Activated CD4-positive, alpha-beta T cell treated with anti-CD3 and anti-CD28 coated beads, Interleukin-2, amount 10 ng/mL, durations not matched to agents 7 days and 5 days (primary cell): Measurements from ENCODE around the gene DHRS4L2. TPM values are rescaled to one million over a fixed set of nuclear protein-coding genes. Genes with fewer than 3 reads are reported as not detected.
A peak's percentile ranks its signal among the peaks of the same experiment; 100 is the strongest.
"Not testable (repeated sequence)": the region's sequence is repeated elsewhere in the genome, so short reads cannot be mapped to it uniquely, and the experiment has no call there.

Source experiments
- CTCF ChIA-PET: fragments of 350-600 bp; sonication (Branson Sonifier 250); formaldehyde crosslinking; loops from one replicate; lab custom pipeline; 2021; ENCODE audit warnings: antibody characterized with exemption; lab: Charles Lee
- POLR2A ChIA-PET: fragments of 350-600 bp; sonication (Branson Sonifier 250); formaldehyde crosslinking; loops from one replicate; lab custom pipeline; 2021; ENCODE audit warnings: antibody characterized with exemption; lab: Charles Lee
- DNase-seq: peaks from one replicate; pipeline ENCODE4 v3.0.0-alpha.2; 2020
- H3K27ac Mint-ChIP-seq: one replicate; pipeline ENCODE4 v1.8.0; 2021; ENCODE audit warnings: mild to moderate bottlenecking, moderate library complexity, mixed read lengths
- H3K27me3 Mint-ChIP-seq: one replicate; pipeline ENCODE4 v1.8.0; 2021; ENCODE audit warnings: mixed read lengths
- H3K36me3 Mint-ChIP-seq: one replicate; pipeline ENCODE4 v1.8.0; 2021; ENCODE audit warnings: low read depth, mixed read lengths
- H3K4me1 Mint-ChIP-seq: one replicate; pipeline ENCODE4 v1.8.0; 2021; ENCODE audit warnings: mixed read lengths
- H3K4me3 Mint-ChIP-seq: one replicate; pipeline ENCODE4 v1.8.0; 2021; ENCODE audit warnings: mild to moderate bottlenecking, moderate library complexity, mixed read lengths
- H3K9me3 Mint-ChIP-seq: one replicate; pipeline ENCODE4 v1.8.0; 2021; ENCODE audit warnings: mixed read lengths
- total RNA-seq, 2 experiments: library from RNA; stranded (reverse); gene quantifications; one replicate each; pipeline ENCODE4 v1.2.3, GENCODE V29; 2021

Gene DHRS4L2
- total RNA-seq, 2 experiments from 2014 or later = 22.5 to 24.8 TPM

DNA sequence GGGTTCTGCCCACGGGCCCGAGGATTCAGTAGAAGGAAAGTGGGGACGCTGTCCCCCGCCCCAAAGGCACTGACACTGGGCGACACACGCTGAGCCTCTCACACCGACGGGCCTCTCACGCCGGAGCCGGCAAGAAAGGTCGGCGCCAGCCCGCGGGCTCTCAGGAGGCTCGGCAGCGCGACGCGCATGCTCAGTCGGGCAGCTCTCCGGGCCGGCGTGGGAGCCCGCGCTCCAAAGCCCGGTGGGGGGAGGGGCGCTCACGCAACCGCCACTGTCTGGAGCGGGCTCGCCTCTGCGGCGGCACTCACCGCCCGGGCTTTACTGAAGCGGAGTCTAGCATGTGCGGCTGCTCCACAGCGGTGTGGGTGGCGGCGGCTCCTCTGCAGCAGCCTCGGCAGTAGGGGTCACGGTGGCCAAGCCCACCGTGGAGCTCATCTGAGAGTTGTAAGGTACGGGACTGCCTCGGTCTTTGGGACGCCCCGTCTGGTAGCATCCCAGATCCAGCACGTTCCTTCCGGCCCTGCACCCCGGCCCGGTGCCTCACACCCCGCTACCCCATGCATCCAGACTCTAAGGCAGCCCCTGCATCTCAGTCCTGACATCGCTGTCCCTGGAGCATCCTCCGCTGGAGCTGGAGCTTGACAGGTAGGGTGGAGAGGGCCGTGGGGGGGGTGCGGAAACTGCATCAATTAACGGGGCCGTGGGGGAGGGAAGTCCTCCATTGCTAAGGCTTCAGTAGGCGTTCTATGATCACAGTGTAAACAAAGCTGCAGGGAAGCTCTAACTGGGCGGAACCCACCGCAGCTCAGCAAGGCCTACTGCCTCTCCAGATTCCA, 18.3 kb downstream of the DHRS4L2 start:
- DNase-seq = peak; percentile 62
- Mint-ChIP-seq H3K4me3 (peak overlapping the region; percentile 73), H3K4me1 (peaks cover 39% of the 10 kb centered on the region), H3K27ac (peak overlapping the region; percentile 88)
- not testable (repeated sequence) for H3K27me3 Mint-ChIP-seq, H3K9me3 Mint-ChIP-seq, H3K36me3 Mint-ChIP-seq
- CTCF ChIA-PET = interaction anchor here (1.6 kb wide), 1 partner anchor 154 kb away, joined by 3 read pairs; the partner anchor contains the start of gene IRF9
- POLR2A ChIA-PET = interaction anchor here (0.6 kb wide), 1 partner anchor 614 kb away, joined by 3 read pairs; no protein-coding TSS in a partner anchor

DNA sequence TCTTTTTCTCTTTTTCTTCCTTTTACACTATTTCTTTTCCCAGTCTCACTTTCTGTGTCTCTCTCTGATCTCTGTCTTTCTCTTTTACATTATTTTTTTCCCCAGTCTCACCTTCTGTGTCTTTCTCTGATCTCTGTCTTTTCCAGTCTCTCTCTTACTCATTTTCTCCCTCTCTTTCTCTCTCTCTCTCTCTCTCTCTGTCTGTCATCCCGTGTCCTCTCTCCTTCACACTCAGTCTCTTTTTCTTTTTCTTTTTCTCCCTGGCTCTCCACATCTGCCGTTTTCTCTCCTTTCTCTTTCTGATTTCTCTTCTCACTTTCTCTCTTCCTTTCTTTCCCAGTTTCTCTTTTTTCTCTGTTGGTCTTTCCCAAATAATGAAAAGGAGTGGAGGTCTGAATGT, 22.3 kb downstream of the DHRS4L2 start:
- peaks cover 36% of the 10 kb centered on the region for H3K4me1 Mint-ChIP-seq
- peaks cover 13% of the 10 kb centered on the region for H3K36me3 Mint-ChIP-seq
- peak overlapping the region; percentile 73 for H3K27ac Mint-ChIP-seq
- CTCF ChIA-PET = no interaction called here
- DNase-seq = no peak
- POLR2A ChIA-PET = interaction anchor here (1.0 kb wide), 1 partner anchor 80 kb away, joined by 3 read pairs; no protein-coding TSS in a partner anchor
- H3K9me3 Mint-ChIP-seq = no peaks in the 10 kb centered on the region
- no peak overlapping the region for H3K4me3 Mint-ChIP-seq
- H3K27me3 Mint-ChIP-seq = no peaks in the 10 kb centered on the region

DNA sequence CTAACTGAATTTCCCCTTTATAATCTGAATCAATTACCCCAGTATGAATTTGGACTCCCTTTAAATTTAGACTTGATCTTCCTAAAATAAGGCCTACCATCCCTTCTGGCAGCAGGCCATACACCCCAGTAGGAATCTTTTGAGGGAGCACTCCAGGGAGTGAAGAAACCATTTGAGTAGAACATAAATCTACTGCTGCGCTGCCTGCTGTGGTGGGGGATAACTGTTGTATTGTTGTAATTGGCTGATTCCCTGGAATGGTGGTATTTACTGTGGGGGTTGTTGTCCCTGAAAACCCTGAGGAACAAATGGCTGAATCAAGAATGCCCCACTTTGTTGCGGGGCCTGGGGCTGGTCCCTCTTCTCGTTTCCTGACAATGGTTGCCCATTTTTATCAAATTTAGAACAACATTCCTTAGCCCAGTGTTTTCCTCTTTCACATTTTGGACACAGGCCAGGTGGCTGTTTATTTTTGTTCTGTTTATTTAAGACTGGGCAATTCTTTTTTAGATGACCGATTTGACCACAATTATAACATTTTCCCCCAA, 24.1 kb downstream of the DHRS4L2 start:
- peaks cover 14% of the 10 kb centered on the region for H3K27me3 Mint-ChIP-seq
- POLR2A ChIA-PET, DNase-seq, H3K9me3 Mint-ChIP-seq, H3K27ac Mint-ChIP-seq, H3K4me3 Mint-ChIP-seq, CTCF ChIA-PET: not testable (repeated sequence)
- peaks cover 36% of the 10 kb centered on the region for H3K4me1 Mint-ChIP-seq
- peaks cover 13% of the 10 kb centered on the region for H3K36me3 Mint-ChIP-seq

DNA sequence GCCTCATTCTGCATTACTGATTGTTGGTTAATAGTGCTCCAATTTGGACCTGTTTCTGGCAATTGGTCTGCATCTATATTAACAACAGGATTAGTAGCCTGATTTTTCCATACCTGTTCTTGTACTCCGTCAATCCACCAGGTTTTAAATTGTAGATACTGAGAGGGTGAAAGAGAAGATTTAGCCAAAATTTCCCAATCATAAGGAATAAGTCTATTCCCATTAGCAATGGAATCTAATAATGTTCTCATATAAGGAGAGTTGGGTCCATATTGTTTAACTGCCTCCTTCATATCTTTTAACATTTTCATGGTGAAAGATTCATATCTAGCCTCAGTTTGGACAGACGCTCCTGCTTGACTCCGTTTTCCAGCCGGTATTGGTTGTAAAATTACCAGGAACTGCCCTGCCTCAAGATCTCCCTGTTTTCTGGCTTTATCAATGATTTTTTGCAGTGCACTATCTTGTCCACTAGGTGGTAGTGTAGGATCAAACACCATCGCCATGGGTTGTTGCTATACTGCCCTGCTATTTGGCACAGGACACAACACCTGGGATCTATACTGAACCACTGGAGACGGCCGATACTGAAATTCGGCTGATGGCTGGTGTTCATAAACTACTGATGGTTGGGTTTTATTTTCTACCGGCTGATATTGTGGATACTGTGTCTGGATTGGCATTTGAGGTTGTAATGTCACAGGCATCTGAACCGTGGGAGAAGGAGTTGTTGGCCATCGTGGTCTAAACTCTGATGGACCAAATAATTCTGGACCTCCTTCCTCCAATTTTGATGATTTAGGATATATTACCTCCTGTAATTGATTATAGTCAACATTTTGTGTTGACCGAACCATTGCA, 25.2 kb downstream of the DHRS4L2 start:
- Mint-ChIP-seq H3K4me3 (no peak overlapping the region), H3K27ac (no peak overlapping the region), H3K27me3 (peaks cover 22% of the 10 kb centered on the region), H3K4me1 (peaks cover 25% of the 10 kb centered on the region), H3K9me3 (peaks cover 1% of the 10 kb centered on the region), H3K36me3 (peaks cover 13% of the 10 kb centered on the region)
- ChIA-PET CTCF (no interaction called here), POLR2A (no interaction called here)
- DNase-seq = peak; percentile 73

DNA sequence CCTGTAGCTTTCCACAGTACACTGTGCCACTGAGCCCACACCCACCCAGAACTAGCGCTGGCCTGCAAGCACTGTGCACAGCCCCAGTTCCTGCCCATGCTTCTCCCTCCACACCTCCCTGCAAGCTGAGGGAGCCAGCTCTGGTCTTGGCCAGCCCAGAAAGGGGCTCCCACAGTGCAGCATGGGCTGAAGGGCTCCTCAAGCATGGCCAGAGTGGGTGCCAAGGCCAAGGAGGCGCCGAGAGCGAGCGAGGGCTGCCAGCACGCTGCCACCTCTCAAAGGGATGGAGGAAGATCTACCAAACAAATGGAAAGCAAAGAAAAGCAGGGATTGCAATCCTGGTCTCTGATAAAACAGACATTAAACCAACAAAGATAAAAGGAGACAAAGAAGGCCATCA, 27.0 kb downstream of the DHRS4L2 start:
- H3K36me3 Mint-ChIP-seq, H3K9me3 Mint-ChIP-seq, H3K4me1 Mint-ChIP-seq, H3K4me3 Mint-ChIP-seq, POLR2A ChIA-PET, H3K27ac Mint-ChIP-seq, DNase-seq: not testable (repeated sequence)
- H3K27me3 Mint-ChIP-seq = peaks cover 25% of the 10 kb centered on the region
- CTCF ChIA-PET = interaction anchor here (1.4 kb wide), 1 partner anchor 99 kb away, joined by 3 read pairs; the partner anchor contains the start of genes DCAF11 and NRL

DNA sequence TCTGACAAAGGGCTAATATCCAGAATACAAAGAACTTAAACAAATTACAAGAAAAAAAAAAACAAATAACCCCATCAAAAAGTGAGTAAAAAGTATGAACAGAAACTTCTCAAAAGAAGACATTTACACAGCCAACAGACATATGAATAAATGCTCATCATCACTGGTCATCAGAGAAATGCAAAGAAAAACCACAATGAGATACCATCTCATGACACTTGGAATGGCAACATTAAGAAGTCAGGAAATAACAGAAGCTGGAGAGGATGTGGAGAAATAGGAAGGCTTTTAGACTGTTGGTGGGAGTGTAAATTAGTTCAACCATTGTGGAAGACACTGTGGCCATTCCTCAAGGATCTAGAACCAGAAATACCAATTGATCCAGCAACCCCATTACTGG, 30.2 kb downstream of the DHRS4L2 start:
- H3K4me3 Mint-ChIP-seq, H3K4me1 Mint-ChIP-seq, H3K27ac Mint-ChIP-seq, CTCF ChIA-PET, H3K9me3 Mint-ChIP-seq, POLR2A ChIA-PET, DNase-seq, H3K36me3 Mint-ChIP-seq: not testable (repeated sequence)
- H3K27me3 Mint-ChIP-seq = peaks cover 25% of the 10 kb centered on the region

DNA sequence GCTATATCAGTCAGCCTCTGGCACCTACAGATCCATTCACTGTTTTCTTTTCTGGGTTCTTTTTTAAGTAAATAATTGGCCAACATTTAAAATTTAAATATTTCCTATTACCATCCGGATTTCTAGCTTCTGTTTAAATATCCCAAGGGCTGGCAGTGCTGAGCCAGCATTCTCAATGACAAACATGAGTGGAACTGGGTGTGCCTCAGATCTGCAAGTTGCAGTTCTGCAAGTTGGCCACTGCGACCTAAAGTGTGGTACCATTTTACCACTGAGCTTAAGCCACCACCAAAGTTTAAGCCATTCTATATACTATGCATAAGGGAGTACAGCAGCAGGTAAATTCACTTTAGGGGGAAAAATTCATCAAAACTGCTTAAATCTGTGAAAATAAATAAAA, 31.2 kb downstream of the DHRS4L2 start:
- H3K4me3 Mint-ChIP-seq, CTCF ChIA-PET, H3K27ac Mint-ChIP-seq, H3K4me1 Mint-ChIP-seq, POLR2A ChIA-PET, H3K36me3 Mint-ChIP-seq, H3K9me3 Mint-ChIP-seq, DNase-seq: not testable (repeated sequence)
- H3K27me3 Mint-ChIP-seq = peaks cover 25% of the 10 kb centered on the region

DNA sequence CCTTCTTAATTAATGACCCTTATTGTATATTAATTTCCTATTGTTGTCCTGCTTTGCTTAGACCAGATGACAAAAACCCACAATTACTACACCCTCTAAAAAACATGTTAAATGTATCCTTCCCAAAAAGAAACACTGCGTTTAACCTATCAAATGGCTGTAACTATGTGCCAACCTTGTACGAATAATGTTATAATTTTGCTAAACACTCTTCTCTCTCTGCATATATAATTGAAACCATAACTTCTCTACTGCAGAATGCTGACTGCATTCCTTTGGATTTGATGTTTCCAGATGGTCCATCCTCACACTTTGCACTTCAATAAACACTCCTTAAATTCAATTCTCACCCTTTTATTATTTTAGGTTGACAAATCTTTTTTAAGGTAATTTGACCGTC, 31.8 kb downstream of the DHRS4L2 start:
- H3K4me3 Mint-ChIP-seq, H3K9me3 Mint-ChIP-seq, H3K4me1 Mint-ChIP-seq, POLR2A ChIA-PET, H3K27ac Mint-ChIP-seq, H3K36me3 Mint-ChIP-seq, DNase-seq, CTCF ChIA-PET: not testable (repeated sequence)
- H3K27me3 Mint-ChIP-seq = peaks cover 27% of the 10 kb centered on the region

DNA sequence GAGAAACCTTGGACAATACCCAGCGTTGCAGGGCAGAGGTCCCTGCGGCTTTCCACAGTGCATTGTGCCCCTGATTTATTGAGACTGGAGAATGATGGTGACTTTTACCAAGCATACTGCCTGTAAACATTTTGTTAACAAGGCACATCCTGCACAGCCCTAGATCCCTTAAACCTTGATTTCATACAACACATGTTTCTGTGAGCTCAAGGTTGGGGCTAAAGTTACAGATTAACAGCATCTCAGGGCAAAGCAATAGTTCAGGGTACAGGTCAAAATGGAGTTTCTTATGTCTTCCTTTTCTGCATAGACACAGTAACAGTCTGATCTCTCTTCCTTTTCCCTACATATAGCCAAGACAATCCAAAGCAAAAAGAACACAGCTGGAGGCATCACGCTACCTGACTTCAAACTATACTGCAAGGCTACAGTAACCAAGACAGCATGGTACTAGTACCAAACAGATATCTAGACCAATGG, 36.2 kb downstream of the DHRS4L2 start:
- H3K9me3 Mint-ChIP-seq = peaks cover 12% of the 10 kb centered on the region
- not testable (repeated sequence) for H3K4me3 Mint-ChIP-seq

DNA sequence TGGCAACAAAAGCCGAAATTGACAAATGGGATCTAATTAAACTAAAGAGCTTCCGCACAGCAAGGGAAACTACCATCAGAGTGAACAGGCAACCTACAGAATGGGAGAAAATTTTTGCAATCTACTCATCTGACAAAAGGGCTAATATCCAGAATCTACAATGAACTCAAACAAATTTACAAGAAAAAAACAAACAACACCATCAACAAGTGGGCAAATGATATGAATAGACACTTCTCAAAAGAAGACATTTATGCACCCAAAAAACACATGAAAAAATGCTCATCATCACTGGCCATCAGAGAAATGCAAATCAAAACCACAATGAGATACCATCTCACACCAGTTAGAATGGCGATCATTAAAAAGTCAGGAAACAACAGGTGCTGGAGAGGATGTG, 41.0 kb downstream of the DHRS4L2 start:
- H3K36me3 Mint-ChIP-seq = peaks cover 10% of the 10 kb centered on the region
- H3K4me3 Mint-ChIP-seq, CTCF ChIA-PET, H3K4me1 Mint-ChIP-seq, H3K27ac Mint-ChIP-seq, POLR2A ChIA-PET, DNase-seq: not testable (repeated sequence)
- peaks cover 37% of the 10 kb centered on the region for H3K9me3 Mint-ChIP-seq
- H3K27me3 Mint-ChIP-seq = peaks cover 27% of the 10 kb centered on the region

More for the DNA sequence above, 36.2 kb downstream of the DHRS4L2 start:
- DNase-seq, H3K36me3 Mint-ChIP-seq, H3K4me1 Mint-ChIP-seq, CTCF ChIA-PET, POLR2A ChIA-PET, H3K27ac Mint-ChIP-seq: not testable (repeated sequence)
- H3K27me3 Mint-ChIP-seq = peaks cover 27% of the 10 kb centered on the region

DNA sequence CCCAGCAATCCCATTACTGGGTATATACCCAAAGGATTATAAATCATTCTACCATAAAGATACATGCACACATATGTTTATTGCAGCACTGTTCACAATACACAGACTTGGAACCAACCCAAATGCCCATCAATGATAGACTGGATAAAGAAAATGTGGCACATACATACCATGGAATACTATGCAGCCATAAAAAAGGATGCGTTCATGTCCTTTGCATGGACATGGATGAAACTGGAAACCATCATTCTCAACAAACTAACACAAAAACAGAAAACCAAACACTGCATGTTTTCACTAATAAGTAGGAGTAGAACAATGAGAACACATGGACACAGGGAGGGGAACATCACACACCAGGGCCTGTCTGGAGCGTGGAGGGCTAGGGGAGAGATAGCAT, 42.6 kb downstream of the DHRS4L2 start:
- H3K27ac Mint-ChIP-seq, H3K4me1 Mint-ChIP-seq, DNase-seq, POLR2A ChIA-PET, H3K4me3 Mint-ChIP-seq, CTCF ChIA-PET: not testable (repeated sequence)
- Mint-ChIP-seq H3K27me3 (peaks cover 20% of the 10 kb centered on the region), H3K36me3 (peaks cover 10% of the 10 kb centered on the region), H3K9me3 (peaks cover 34% of the 10 kb centered on the region)

DNA sequence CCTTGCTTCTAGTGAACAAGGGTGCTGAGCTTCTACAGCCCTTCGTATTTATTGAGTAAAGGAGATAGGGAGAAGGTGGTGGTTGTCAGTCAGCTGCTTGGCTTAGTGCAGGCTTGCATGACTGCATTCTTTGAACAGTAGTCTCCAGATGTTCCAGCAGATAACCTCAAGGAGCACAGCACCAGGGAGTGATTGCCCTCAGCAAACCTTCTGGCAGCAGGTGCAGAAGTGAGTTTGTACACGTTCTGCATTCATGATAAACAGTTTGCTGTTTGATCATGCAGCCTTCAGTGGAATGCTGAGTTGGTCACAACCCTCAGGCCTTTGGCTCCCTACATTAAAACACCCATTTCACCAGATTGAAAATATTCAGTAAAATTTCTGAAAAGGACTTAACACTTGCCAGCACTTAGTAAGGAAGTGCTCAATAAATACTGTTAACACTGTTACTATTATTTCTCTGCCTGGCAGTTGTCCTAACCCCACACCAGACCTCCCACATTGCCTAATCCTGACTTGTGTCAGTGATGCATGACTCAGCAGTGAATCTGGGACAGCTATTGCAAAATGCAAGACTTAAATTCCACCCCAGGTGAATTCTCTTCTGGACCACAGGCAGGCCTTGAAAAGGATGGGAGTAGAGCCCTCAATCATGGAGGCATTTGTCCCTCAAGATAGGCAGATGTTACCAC, 44.1 kb downstream of the DHRS4L2 start:
- no peak for DNase-seq
- H3K4me3 Mint-ChIP-seq = no peak overlapping the region
- CTCF ChIA-PET = interaction anchor here (1.2 to 1.9 kb wide), 2 partner anchors 19 to 76 kb away, joined by 4 read pairs; partner anchors contain the start of gene CARMIL3
- peaks cover 18% of the 10 kb centered on the region for H3K4me1 Mint-ChIP-seq
- POLR2A ChIA-PET = no interaction called here
- peaks cover 7% of the 10 kb centered on the region for H3K27me3 Mint-ChIP-seq
- peaks cover 10% of the 10 kb centered on the region for H3K36me3 Mint-ChIP-seq
- no peak overlapping the region for H3K27ac Mint-ChIP-seq
- peaks cover 30% of the 10 kb centered on the region for H3K9me3 Mint-ChIP-seq
